GM18867 (cell line): ENCODE results near the gene BRD7.
A peak's percentile ranks its signal among the peaks of the same experiment; 100 is the strongest.

Experiments used
- ATAC-seq: cut with Tn5 transposase; IDR thresholded peaks from one replicate; pipeline ENCODE4 v1.9.1; 2021; ENCODE audit warnings: mild to moderate bottlenecking, moderate library complexity; ENCODE audit not compliant: unreplicated experiment

Gene BRD7

DNA sequence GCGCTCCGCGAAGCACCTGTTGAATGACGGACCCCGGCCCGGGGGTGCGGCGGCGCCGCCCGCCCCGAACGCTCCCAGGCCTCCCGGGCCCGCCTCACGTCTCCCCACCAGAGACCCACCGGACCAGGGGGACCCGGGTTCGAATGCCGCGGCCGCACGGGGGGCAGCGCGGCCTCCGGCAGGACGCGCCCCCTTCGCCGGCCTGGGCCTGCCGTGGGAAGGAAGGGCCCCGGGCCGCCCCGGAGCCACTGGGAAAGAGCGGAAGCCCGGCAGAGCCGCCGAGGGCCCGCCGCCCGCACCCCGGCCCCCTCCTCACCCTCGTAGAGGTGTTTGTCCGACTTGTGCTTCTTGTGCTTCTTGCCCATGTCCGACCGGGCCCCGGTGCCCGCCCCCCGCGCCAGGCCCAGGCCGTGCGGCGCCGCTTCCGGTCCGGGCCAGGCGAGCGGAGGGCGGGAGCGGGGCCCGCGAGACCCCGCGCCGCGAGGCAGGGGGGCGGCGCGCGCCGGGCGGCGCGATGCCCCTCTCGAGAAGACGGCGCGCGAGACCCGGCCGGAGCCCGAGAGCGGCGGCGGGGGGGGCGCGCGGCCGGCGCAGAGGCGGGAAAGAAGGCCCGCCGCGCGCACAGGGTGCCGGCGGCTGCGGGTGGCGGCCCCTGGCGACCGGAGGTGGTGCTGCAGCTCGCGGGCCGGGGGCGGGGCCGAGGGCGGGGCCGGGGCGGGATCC is at the start of gene BRD7:
Gene BRD7, minus strand, starts transcription at position 579 of the 723 bp plus-strand sequence. Its CDS starts 214 bp downstream, at position 365.
- ATAC-seq = peak; percentile 78

DNA sequence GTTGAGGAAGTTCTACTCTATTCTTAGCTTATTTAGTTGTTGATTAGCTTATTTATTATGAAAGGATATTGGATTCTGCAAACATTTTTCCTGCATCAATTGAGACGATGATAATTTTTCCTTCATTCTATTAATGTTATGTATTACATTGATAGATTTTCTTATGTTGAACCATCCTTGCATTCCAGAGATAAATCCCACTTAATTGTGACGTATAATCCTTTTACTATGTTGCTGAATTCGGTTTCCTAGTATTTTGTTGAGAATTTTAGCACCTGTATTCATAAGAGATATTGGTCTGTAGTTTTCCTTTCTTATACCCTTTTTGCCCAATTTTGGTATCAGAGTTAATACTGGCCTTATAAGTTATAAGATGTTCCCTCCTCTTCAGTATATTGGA is 47.6 kb upstream of the BRD7 start:
- no peak for ATAC-seq

DNA sequence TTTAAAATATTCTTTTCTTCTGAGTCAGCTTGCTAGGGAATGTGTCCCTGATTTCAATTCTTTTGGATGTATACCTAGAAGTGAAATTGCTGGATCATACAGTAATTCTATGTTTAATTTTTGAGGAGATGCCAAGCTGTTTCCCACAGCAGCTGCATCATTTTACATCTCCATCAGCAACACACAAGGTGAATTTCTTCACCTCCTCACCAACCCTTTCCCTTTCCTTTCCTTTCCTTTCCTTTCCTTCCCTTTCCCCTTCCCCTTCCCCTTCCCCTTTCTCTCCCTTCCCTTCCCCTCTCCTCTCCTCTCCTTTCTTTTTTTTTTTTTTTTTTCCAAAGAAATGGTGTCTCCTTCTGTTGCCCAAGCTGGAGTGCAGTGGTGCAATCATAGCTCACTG is 45.4 kb upstream of the BRD7 start:
- no peak for ATAC-seq

GRCh38 chr16:50411034-50411433 is 42.2 kb upstream of the BRD7 start:
- no peak for ATAC-seq

DNA sequence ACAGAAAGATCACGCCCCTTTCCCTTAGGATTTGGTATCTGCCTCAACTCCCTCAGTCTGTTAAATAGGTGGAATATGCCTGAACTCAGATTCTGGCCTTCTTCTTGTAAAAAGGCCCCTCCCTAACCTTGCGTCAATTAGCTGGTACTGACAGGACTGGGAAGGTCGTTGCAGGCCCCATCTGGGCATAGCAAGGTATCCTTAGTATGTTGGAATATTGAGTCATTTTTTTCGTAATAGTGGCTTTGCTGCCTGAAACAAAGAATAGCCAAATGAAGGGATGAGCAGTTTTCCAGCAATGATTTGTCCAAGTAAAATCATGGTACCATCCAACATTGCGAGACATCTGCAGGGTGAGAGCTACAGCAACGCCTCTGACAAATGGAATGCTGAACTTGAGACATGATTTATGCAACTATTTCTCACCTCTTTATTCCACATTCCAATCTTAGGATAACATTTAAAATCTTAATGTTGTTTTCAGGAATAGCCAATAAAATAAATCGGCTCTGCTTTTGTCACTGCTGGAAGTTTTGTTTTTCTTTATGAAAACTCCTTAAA is 39.3 kb upstream of the BRD7 start:
- ATAC-seq = no peak

DNA sequence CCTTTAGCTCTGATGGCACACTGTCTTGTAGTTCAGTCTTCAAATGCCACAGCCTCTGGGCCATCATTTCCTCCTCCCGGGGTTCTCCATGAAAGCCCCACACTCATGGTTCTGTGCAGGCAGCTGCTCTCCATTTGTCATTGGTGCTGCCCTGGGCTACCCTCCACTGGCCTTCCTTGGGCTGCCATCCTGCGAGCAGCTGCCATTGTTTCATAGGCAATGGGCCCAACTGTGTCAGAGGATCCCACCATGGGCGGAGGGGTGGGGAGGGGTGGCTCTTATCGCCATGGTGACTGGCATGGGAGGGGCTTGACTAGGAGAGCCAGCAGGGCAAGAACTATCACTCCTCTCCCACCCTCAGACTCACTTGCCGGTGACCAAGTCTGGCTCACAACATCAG is 38.6 kb upstream of the BRD7 start:
- no peak for ATAC-seq

DNA sequence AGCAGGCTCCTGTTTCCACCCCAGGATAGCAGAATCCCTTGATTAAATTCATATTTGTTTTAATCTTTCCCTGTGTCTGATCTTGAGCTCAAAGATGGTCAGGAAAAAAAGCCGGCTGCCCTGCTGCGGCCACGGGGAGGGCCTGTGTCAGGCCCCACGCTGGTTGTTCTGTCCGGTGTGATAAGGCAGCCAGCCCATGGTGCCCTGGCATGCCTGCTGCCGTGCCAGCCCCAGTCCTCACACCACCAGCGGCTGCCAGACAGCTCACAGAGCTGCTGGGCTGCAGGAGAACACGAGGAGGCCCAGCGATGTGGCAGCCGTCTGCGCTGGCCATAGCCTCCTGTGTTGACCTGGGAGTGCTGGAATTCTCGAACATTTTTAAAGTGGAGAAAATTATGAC is 34.7 kb upstream of the BRD7 start:
- ATAC-seq = no peak

- ATAC-seq = no peak
Measured at GRCh38 chr16:50402298-50402895, 33.6 kb upstream of the BRD7 start.

DNA sequence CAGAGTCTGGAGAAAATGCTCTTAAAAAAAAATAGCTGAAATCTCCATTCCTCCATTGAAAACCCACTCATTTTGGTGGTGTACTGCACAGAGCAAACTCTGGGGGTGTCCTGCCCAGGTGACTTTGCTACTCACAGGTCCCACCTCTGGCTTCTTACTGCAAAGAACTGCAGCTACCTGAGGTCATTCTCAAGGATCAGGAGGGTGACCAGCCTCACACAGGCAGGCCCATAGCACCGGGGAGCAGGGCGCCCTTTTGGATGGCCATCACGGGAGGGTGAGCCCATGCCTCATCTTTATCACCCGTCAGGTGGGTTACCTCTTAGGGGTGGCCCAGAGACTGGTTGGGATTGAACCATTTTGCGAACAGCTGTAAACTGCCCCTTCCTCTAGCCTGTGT is 32.6 kb upstream of the BRD7 start:
- no peak for ATAC-seq

DNA sequence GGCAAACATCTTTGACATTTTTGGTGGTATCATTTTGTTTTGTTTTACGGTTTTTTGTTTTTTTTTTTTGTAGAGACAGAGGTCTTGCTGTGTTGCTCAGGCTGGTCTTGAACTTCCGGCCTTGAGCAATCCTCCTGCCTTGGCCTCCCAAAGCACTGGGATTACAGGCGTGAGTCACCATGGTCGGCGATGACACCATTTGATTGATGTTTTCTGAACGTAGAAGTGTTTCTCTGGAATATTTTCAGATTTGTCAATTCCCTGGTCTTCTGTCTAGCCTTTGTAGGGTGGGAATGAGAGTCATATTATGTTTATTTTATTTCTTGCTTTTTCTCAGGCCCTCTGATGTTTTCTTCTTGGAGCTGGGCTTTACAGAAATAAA is 32.2 kb upstream of the BRD7 start:
- no peak for ATAC-seq

- ATAC-seq = no peak
Measured at GRCh38 chr16:50400312-50400966, 31.7 kb upstream of the BRD7 start.

DNA sequence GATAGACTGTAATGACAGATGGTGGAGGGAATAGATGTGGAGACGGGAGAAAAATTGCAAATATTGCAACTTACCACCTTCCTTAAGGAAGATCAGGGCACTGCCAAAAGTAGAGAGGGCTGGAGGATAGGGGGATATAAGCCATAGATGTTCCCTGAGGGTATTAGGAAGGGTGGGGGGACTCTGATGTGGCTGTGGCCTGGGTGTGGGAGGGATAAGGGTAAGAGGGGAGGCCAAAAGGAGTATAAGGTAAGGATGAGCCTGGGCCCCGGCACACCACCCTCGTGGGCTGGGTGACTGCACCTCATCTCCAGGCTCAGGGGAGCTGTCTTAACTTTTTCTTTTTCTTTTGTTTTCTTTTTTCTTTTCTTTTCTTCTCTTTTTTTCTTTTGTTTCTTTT is 30.6 kb upstream of the BRD7 start:
- no peak for ATAC-seq

GRCh38 chr16:50398336-50398735 is 29.5 kb upstream of the BRD7 start:
- ATAC-seq = no peak

GRCh38 chr16:50396761-50397535 is 28.2 kb upstream of the BRD7 start:
- ATAC-seq = no peak

DNA sequence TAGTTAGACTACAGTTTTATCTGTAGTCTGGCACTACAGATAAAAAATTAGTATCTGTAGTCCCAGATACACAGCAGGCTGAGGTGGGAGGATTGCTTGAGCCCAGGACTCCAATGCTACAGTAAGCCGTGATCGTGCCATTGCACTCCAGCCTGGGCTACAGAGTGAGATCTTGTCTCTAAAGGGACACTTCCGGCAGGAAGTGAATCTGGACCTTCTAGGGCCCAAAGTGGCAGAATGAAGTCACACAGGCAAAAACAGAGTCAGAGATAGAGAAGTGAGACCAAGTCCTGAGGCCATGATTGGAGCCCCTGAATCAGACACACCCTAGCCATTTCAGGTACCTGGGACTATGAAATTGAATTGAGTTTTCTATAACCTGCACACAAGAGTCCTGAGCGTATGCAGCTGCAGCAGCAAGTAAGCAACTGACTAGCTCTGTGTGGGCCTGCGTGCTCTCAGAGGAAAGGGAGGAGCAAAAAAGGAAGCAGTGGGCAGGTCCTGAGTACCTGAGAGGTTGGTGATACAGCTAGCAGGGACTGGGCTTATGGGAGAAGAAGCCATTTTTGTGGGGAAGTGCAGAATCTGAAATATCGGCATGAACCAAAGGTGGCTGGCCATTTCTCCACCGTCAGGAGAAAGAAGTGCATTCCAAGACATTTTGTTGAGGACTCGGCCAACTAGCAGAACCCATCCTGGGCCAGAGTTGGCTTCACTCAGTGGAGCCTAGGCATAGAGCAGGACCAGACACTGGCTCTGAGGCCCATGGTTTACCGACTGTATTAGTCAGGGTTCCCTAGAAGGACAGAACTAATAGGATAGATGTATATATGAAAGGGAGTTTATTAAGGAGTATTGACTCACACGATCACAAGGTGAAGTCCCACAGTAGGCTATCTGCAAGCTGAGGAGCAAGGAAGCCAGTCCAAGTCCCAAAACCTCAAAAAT is 27.2 kb upstream of the BRD7 start:
- no peak for ATAC-seq

- ATAC-seq = no peak
Measured at GRCh38 chr16:50393858-50394802, 25.3 kb upstream of the BRD7 start.

DNA sequence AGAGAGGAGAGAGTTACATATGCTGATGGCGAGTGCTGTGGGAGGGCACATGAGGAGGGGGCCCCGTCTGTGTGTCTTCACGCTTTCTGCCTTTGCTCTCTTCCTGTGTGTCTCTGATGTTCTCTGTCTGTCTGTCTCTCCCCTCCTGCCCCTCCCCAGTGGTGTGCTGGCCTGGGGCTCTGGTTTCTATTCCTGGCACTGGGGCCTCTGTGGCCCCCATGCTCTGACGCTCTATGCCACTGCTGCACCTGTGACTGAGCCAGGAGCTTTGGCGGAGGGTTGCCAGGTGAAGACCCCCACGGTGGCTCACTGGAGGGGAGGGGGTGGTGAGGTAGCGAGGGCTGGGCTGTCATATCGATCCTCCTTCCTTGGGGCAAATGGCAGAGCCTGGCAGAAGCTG is 24.6 kb upstream of the BRD7 start:
- no peak for ATAC-seq

DNA sequence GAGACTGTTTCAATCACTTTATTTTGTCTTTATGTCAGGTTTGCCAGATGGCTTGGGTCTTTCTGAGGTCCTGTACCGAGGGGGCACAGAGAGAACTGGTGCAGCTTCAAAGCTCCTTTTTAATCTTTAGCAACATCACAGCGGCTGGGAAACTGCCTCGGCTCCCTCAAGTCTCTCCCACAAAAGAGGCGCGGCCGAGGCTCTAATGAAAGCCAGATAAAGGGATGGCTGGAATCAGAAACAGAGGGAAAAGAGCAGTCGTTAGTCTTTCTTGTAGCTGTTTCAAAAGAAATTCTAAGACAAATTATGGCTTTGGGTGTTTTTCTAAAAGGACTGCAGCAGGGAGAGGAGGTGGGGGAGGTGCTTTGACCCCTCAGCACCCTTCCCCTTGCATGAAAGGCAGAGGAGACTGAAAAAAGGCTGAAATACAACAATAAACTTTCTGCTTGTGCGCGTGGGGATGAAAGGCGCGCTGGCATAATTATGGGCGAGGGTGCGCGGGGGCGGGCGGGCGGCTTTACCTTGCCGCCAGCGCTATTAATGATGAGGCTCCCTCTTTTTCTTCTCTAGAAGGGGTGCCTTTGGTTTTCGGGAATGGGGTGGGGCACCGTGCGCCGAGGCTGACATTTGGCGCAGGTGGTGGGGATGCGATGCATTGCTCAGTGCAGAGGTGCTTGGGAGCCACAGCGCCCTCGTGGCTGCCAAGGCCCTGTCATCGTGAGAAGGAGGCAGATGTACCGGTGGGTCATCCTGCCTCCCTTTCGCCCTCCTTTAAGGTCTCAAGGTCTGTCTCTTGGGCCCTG is 22.3 kb upstream of the BRD7 start:
- ATAC-seq = no peak
